Measurements from ENCODE around the gene RABL2B. TPM values are rescaled to one million over a fixed set of nuclear protein-coding genes. Genes with fewer than 3 reads are reported as not detected.

Gene RABL2B
- total RNA-seq, 1 experiment from 2014 or later, result 6.6 TPM

DNA sequence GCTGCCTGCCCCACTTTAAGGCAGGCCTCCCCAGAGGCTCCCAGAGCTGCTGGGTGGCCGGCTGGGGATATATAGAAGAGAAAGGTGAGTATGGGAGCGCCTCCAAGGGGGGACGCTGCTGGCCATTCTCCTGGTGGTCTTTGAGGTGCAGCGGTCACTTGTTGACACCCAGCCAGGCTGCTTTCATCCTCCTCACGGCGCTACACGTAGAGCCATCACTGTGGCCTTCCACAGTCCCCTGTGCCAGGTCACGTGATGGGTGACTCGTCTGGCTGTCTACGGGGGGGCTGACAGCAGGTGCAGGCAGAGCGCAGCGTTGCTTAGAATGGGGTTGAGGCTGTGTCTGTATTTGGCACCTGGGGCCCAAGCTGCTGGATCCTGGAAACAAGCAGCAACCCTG, 43.5 kb downstream of the RABL2B start:
- BruUV-seq (replicated peaks), result no TSS peak
- DNase-seq (no peak), ATAC-seq (no peak)
- Histone ChIP-seq H3K27ac (ENCODE audit: low read length) (no peak overlapping the region), H3K9me2 (replicated peaks; ENCODE audit: low read length) (no peaks in the 10 kb centered on the region), H3K79me2 (ENCODE audit: low read length) (no peaks in the 10 kb centered on the region), H3K4me2 (ENCODE audit: low read length) (no peak overlapping the region), H4K20me1 (ENCODE audit: low read length) (no peaks in the 10 kb centered on the region), H3K9me3 (ENCODE audit: low read length) (no peaks in the 10 kb centered on the region), H3K9ac (ENCODE audit: low read length) (no peak overlapping the region), H3K36me3 (ENCODE audit: low read depth, low read length) (no peaks in the 10 kb centered on the region), H3F3A (ENCODE audit: low read length, unreplicated experiment) (no peaks in the 10 kb centered on the region), H3K4me1 (ENCODE audit: insufficient read depth, low read length) (no peaks in the 10 kb centered on the region), H3K4me3 (ENCODE audit: low read length) (no peak overlapping the region), H3K27me3 (ENCODE audit: low read length) (no peaks in the 10 kb centered on the region), H2AFZ (ENCODE audit: low read length) (no peak overlapping the region)
- ChIA-PET POLR2A (ENCODE audit: unreplicated experiment) (no interaction called here), CTCF (no interaction called here)
- intact Hi-C loops (cut with micrococcal nuclease), result no loop called here
- TF ChIP-seq EZH2phosphoT487 (IDR thresholded peaks at IDR 0.05; ENCODE audit: borderline replicate concordance, low read length) (no peak), EZH2 (IDR thresholded peaks at IDR 0.05; ENCODE audit: low read length, unreplicated experiment) (no peak)
- TF ChIP-seq, protein P1, sequence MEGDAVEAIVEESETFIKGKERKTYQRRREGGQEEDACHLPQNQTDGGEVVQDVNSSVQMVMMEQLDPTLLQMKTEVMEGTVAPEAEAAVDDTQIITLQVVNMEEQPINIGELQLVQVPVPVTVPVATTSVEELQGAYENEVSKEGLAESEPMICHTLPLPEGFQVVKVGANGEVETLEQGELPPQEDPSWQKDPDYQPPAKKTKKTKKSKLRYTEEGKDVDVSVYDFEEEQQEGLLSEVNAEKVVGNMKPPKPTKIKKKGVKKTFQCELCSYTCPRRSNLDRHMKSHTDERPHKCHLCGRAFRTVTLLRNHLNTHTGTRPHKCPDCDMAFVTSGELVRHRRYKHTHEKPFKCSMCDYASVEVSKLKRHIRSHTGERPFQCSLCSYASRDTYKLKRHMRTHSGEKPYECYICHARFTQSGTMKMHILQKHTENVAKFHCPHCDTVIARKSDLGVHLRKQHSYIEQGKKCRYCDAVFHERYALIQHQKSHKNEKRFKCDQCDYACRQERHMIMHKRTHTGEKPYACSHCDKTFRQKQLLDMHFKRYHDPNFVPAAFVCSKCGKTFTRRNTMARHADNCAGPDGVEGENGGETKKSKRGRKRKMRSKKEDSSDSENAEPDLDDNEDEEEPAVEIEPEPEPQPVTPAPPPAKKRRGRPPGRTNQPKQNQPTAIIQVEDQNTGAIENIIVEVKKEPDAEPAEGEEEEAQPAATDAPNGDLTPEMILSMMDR (conservative IDR thresholded peaks at IDR 0.05; ENCODE audit: low read depth, low read length), result no peak

- Histone ChIP-seq H4K20me1 (ENCODE audit: low read length) (no peaks in the 10 kb centered on the region), H3K27ac (ENCODE audit: low read length) (no peak overlapping the region), H3K79me2 (ENCODE audit: low read length) (no peaks in the 10 kb centered on the region), H3K4me1 (ENCODE audit: insufficient read depth, low read length) (no peaks in the 10 kb centered on the region), H3K9me2 (replicated peaks; ENCODE audit: low read length) (no peaks in the 10 kb centered on the region), H3K27me3 (ENCODE audit: low read length) (no peaks in the 10 kb centered on the region), H3K9ac (ENCODE audit: low read length) (no peak overlapping the region), H3K4me3 (ENCODE audit: low read length) (no peak overlapping the region), H3K9me3 (ENCODE audit: low read length) (no peaks in the 10 kb centered on the region), H2AFZ (ENCODE audit: low read length) (no peak overlapping the region), H3K4me2 (ENCODE audit: low read length) (no peak overlapping the region), H3F3A (ENCODE audit: low read length, unreplicated experiment) (no peaks in the 10 kb centered on the region), H3K36me3 (ENCODE audit: low read depth, low read length) (no peaks in the 10 kb centered on the region)
- BruUV-seq (replicated peaks), result no TSS peak
- intact Hi-C loops (cut with micrococcal nuclease), result no loop called here
- ATAC-seq, result no peak
- POLR2A ChIA-PET (ENCODE audit: unreplicated experiment), result no interaction called here
- DNase-seq, result no peak
- CTCF ChIA-PET, result no interaction called here
- no peak for TF ChIP-seq EZH2phosphoT487 (IDR thresholded peaks at IDR 0.05; ENCODE audit: borderline replicate concordance, low read length)
- TF ChIP-seq, protein P1 (conservative IDR thresholded peaks at IDR 0.05; ENCODE audit: low read depth, low read length), result no peak
- TF ChIP-seq EZH2 (IDR thresholded peaks at IDR 0.05; ENCODE audit: low read length, unreplicated experiment), result no peak
These were observed 44.2 kb downstream of the RABL2B start for GRCh38 chr22:50739279-50739691.

GRCh38 chr22:50738649-50739227, 44.7 kb downstream of the RABL2B start:
- ChIA-PET POLR2A (ENCODE audit: unreplicated experiment) (no interaction called here), CTCF (no interaction called here)
- no peak overlapping the region for H2AFZ ChIP-seq (ENCODE audit: low read length)
- H3K9me2 ChIP-seq (replicated peaks; ENCODE audit: low read length), result no peaks in the 10 kb centered on the region
- no peaks in the 10 kb centered on the region for H3K9me3 ChIP-seq (ENCODE audit: low read length)
- no peak for ATAC-seq
- no peak overlapping the region for H3K4me3 ChIP-seq (ENCODE audit: low read length)
- H4K20me1 ChIP-seq (ENCODE audit: low read length), result no peaks in the 10 kb centered on the region
- intact Hi-C loops (cut with micrococcal nuclease), result no loop called here
- TF ChIP-seq EZH2phosphoT487 (IDR thresholded peaks at IDR 0.05; ENCODE audit: borderline replicate concordance, low read length) (no peak), EZH2 (IDR thresholded peaks at IDR 0.05; ENCODE audit: low read length, unreplicated experiment) (no peak)
- TF ChIP-seq, protein P1 (conservative IDR thresholded peaks at IDR 0.05; ENCODE audit: low read depth, low read length), result no peak
- H3K36me3 ChIP-seq (ENCODE audit: low read depth, low read length), result no peaks in the 10 kb centered on the region
- no peak for DNase-seq
- BruUV-seq (replicated peaks), result no TSS peak
- no peaks in the 10 kb centered on the region for H3K27me3 ChIP-seq (ENCODE audit: low read length)
- no peak overlapping the region for H3K27ac ChIP-seq (ENCODE audit: low read length)
- H3K9ac ChIP-seq (ENCODE audit: low read length), result no peak overlapping the region
- no peak overlapping the region for H3K4me2 ChIP-seq (ENCODE audit: low read length)
- H3K4me1 ChIP-seq (ENCODE audit: insufficient read depth, low read length), result no peaks in the 10 kb centered on the region
- no peaks in the 10 kb centered on the region for H3K79me2 ChIP-seq (ENCODE audit: low read length)
- H3F3A ChIP-seq (ENCODE audit: low read length, unreplicated experiment), result no peaks in the 10 kb centered on the region
